DMS 273 (cell line): ENCODE data around the gene C1orf35.

ENCODE experiments used
- DNase-seq: peaks from one replicate; lab custom pipeline; 2025; ENCODE audit not compliant: unreplicated experiment; lab: John Stamatoyannopoulos, UW

The C1orf35 gene

GRCh38 chr1:228064741-228065542, 38.2 kb downstream of the C1orf35 start:
- no peak for DNase-seq

- DNase-seq, result no peak
These were observed 38.8 kb downstream of the C1orf35 start for GRCh38 chr1:228064296-228064695.

GRCh38 chr1:228063251-228064191, 39.6 kb downstream of the C1orf35 start:
- DNase-seq, result no peak

GRCh38 chr1:228062812-228063211, 40.3 kb downstream of the C1orf35 start:
- DNase-seq, result peak; percentile 28

- DNase-seq, result no peak
These were observed 40.9 kb downstream of the C1orf35 start for GRCh38 chr1:228062085-228062791.

- DNase-seq, result no peak
These were observed 41.6 kb downstream of the C1orf35 start for GRCh38 chr1:228061411-228062084.

- DNase-seq, result no peak
These were observed 42.5 kb downstream of the C1orf35 start for GRCh38 chr1:228060458-228061190.

GRCh38 chr1:228059634-228060457, 43.3 kb downstream of the C1orf35 start:
- DNase-seq, result peak; percentile 68

GRCh38 chr1:228058949-228059633, 44.0 kb downstream of the C1orf35 start:
- peak; percentile 40 for DNase-seq

GRCh38 chr1:228058172-228058948, 44.8 kb downstream of the C1orf35 start:
- DNase-seq, result no peak
